DND-41 (cell line): ENCODE measurements around the gene TLK1.

Source experiments
- ATAC-seq: fragments of 200-7000 bp; cut with Tn5 transposase; 3 replicates; pipeline ENCODE4 v1.9.1; 2021; ENCODE audit warnings: low read depth; ENCODE audit not compliant: insufficient read depth
- DNase-seq: peaks from one replicate; pipeline ENCODE4 v3.0.0-alpha.2; 2020
- H2AFZ ChIP-seq: 2 replicates; pipeline ENCODE4 v1.6.0; 2012; ENCODE audit warnings: low read depth, low read length
- H3K27ac ChIP-seq: 2 replicates; pipeline ENCODE4 v1.5.1; 2012; ENCODE audit warnings: low read length, inconsistent platforms
- H3K27me3 ChIP-seq: fragments of 200-600 bp; sonication (generic); 2 replicates; pipeline ENCODE4 v1.6.0; 2012; ENCODE audit warnings: low read length, mild to moderate bottlenecking, inconsistent platforms; ENCODE audit not compliant: insufficient read depth, poor library complexity
- H3K36me3 ChIP-seq: 2 replicates; pipeline ENCODE4 v1.5.1; 2012; ENCODE audit warnings: low read length, inconsistent platforms; ENCODE audit not compliant: insufficient read depth
- H3K4me1 ChIP-seq: 2 replicates; pipeline ENCODE4 v1.5.1; 2012; ENCODE audit warnings: mild to moderate bottlenecking, low read length; ENCODE audit not compliant: insufficient read depth
- H3K4me2 ChIP-seq: 2 replicates; pipeline ENCODE4 v1.6.0; 2012; ENCODE audit warnings: mild to moderate bottlenecking, moderate library complexity, low read length, inconsistent platforms; ENCODE audit not compliant: insufficient read depth
- H3K4me3 ChIP-seq, 2 experiments: fragments of 200-600 bp in 1 of 2; shearing (Covaris generic) in 1 of 2; 2 replicates each; pipeline ENCODE4 v1.5.1; 2012 to 2016; ENCODE audit warnings: inconsistent platforms in 2 of 2, low read length in 2 of 2, mild to moderate bottlenecking in 2 of 2, low read depth in 1 of 2, moderate library complexity in 1 of 2
- H3K79me2 ChIP-seq: 2 replicates; pipeline ENCODE4 v1.6.0; 2012; ENCODE audit warnings: low read length, inconsistent platforms; ENCODE audit not compliant: insufficient read depth
- H3K9ac ChIP-seq: 2 replicates; pipeline ENCODE4 v1.6.0; 2012; ENCODE audit warnings: low read depth, mild to moderate bottlenecking, inconsistent platforms, low read length, moderate library complexity
- H3K9me3 ChIP-seq: 2 replicates; pipeline ENCODE4 v1.5.1; 2012; ENCODE audit warnings: low read length, moderate library complexity, mild to moderate bottlenecking, inconsistent platforms; ENCODE audit not compliant: insufficient read depth, severe bottlenecking
- H4K20me1 ChIP-seq: 2 replicates; pipeline ENCODE4 v1.6.0; 2012; ENCODE audit warnings: low read length; ENCODE audit not compliant: insufficient read depth
- EZH2 ChIP-seq: IDR thresholded peaks from 3 replicates; pipeline ENCODE4 v1.6.1; 2012; ENCODE audit warnings: borderline replicate concordance, low read depth, mild to moderate bottlenecking, moderate library complexity, low read length, inconsistent platforms; ENCODE audit not compliant: severe bottlenecking
- TF ChIP-seq, protein P1 (sequence below): IDR thresholded peaks from 2 replicates; pipeline ENCODE4 v1.5.1; 2012; ENCODE audit warnings: borderline replicate concordance, low read length, moderate library complexity, mild to moderate bottlenecking; ENCODE audit not compliant: poor library complexity, severe bottlenecking; ENCODE audit errors: extremely low read depth

The TLK1 gene

GRCh38 chr2:171124541-171124940 lies 36.2 kb downstream of the TLK1 start:
- no peaks in the 10 kb centered on the region for H3K27me3 ChIP-seq

GRCh38 chr2:171109571-171109970 lies 51.1 kb downstream of the TLK1 start:
- no peaks in the 10 kb centered on the region for H3K9me3 ChIP-seq
- H3K27me3 ChIP-seq: no peaks in the 10 kb centered on the region
- DNase-seq: no peak
- no peak overlapping the region for H3K27ac ChIP-seq
- H2AFZ ChIP-seq: no peak overlapping the region
- peaks cover 29% of the 10 kb centered on the region for H3K36me3 ChIP-seq
- H3K9ac ChIP-seq: no peak overlapping the region
- no peaks in the 10 kb centered on the region for H3K4me1 ChIP-seq
- ATAC-seq: no peak
- H3K79me2 ChIP-seq: peaks cover 99% of the 10 kb centered on the region
- H4K20me1 ChIP-seq: peaks cover 26% of the 10 kb centered on the region; the same call in 1 of the 2 replicates
- no peak overlapping the region for H3K4me3 ChIP-seq
- no peak for TF ChIP-seq EZH2
- TF ChIP-seq, protein P1, sequence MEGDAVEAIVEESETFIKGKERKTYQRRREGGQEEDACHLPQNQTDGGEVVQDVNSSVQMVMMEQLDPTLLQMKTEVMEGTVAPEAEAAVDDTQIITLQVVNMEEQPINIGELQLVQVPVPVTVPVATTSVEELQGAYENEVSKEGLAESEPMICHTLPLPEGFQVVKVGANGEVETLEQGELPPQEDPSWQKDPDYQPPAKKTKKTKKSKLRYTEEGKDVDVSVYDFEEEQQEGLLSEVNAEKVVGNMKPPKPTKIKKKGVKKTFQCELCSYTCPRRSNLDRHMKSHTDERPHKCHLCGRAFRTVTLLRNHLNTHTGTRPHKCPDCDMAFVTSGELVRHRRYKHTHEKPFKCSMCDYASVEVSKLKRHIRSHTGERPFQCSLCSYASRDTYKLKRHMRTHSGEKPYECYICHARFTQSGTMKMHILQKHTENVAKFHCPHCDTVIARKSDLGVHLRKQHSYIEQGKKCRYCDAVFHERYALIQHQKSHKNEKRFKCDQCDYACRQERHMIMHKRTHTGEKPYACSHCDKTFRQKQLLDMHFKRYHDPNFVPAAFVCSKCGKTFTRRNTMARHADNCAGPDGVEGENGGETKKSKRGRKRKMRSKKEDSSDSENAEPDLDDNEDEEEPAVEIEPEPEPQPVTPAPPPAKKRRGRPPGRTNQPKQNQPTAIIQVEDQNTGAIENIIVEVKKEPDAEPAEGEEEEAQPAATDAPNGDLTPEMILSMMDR: no peak
- no peak overlapping the region for H3K4me2 ChIP-seq

More at GRCh38 chr2:171124541-171124940, 36.2 kb downstream of the TLK1 start:
- Histone ChIP-seq H3K4me2 (no peak overlapping the region), H3K4me1 (no peaks in the 10 kb centered on the region), H4K20me1 (peaks cover 66% of the 10 kb centered on the region; the same call in 1 of the 2 replicates), H2AFZ (no peak overlapping the region), H3K9ac (no peak overlapping the region), H3K36me3 (no peaks in the 10 kb centered on the region), H3K9me3 (no peaks in the 10 kb centered on the region), H3K79me2 (peaks cover 100% of the 10 kb centered on the region), H3K27ac (no peak overlapping the region), H3K4me3 (no peak overlapping the region)
- no peak for DNase-seq
- no peak for TF ChIP-seq EZH2
- TF ChIP-seq, protein P1: no peak
- ATAC-seq: no peak

DNA sequence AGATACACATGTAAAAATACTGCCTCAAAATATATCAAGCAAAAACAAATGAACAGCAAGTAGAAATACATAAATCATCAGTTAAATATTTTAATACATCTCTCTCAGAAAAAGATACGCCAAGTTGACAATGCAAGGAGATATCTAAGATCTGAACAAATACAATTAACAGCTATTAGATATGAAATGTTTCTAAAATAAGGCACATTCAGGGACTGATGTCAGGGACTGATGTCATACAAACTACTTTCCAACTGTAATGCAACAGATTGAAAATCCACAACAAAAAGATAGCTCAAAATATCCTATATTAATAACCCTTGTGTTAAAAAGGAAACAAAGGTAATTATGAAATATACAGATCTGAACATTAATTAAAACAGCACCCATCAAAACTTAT lies 51.7 kb downstream of the TLK1 start:
- Histone ChIP-seq H3K27me3 (no peaks in the 10 kb centered on the region), H3K4me3 (no peak overlapping the region), H3K9ac (no peak overlapping the region), H4K20me1 (peaks cover 26% of the 10 kb centered on the region; the same call in 1 of the 2 replicates), H3K4me2 (no peak overlapping the region), H3K9me3 (no peaks in the 10 kb centered on the region), H3K79me2 (peaks cover 99% of the 10 kb centered on the region), H3K36me3 (peaks cover 23% of the 10 kb centered on the region; the same call in 1 of the 2 replicates), H3K4me1 (no peaks in the 10 kb centered on the region), H2AFZ (no peak overlapping the region), H3K27ac (no peak overlapping the region)
- DNase-seq (no peak), ATAC-seq (no peak)
- TF ChIP-seq, protein P1: no peak
- TF ChIP-seq EZH2: no peak

GRCh38 chr2:171107803-171108202 lies 52.9 kb downstream of the TLK1 start:
- peaks cover 29% of the 10 kb centered on the region; the same call in 1 of the 2 replicates for H4K20me1 ChIP-seq
- H3K79me2 ChIP-seq: peaks cover 98% of the 10 kb centered on the region
- no peak for ATAC-seq
- no peak overlapping the region for H3K9ac ChIP-seq
- no peak overlapping the region for H2AFZ ChIP-seq
- H3K9me3 ChIP-seq: no peaks in the 10 kb centered on the region
- TF ChIP-seq, protein P1: no peak
- no peak for TF ChIP-seq EZH2
- no peaks in the 10 kb centered on the region for H3K4me1 ChIP-seq
- H3K27me3 ChIP-seq: no peaks in the 10 kb centered on the region
- H3K4me2 ChIP-seq: no peak overlapping the region
- no peak overlapping the region for H3K4me3 ChIP-seq
- H3K36me3 ChIP-seq: peaks cover 23% of the 10 kb centered on the region; the same call in 1 of the 2 replicates
- DNase-seq: no peak
- H3K27ac ChIP-seq: no peak overlapping the region
